HepG2 (cell line): ENCODE data around the gene ADSS1. TPM values are rescaled to one million over a fixed set of nuclear protein-coding genes. Genes with fewer than 3 reads are reported as not detected.

Experiments used
- HNRNPH1 ChIP-seq: fragments of 200-400 bp; formaldehyde crosslinking; optimal IDR thresholded peaks from 2 replicates; pipeline ENCODE3; 2017; ENCODE audit warnings: mild to moderate bottlenecking, low read depth, low read length
- ISX ChIP-seq: sonication (generic); formaldehyde crosslinking; conservative IDR thresholded peaks from 2 replicates; pipeline ENCODE4 v1.5.0; 2020; ENCODE audit warnings: missing genetic modification reagents
- TAF1 ChIP-seq: sonication (generic); formaldehyde crosslinking; IDR thresholded peaks from 2 replicates; pipeline ENCODE4 v1.4.0; 2020; ENCODE audit warnings: missing genetic modification reagents
- U2AF2 ChIP-seq: fragments of 200-400 bp; formaldehyde crosslinking; IDR thresholded peaks from 2 replicates; pipeline ENCODE4 v1.6.1; 2017; ENCODE audit warnings: low read depth, mild to moderate bottlenecking, low read length
- ZFP90 ChIP-seq: sonication (generic); formaldehyde crosslinking; IDR thresholded peaks from 2 replicates; pipeline ENCODE4 v1.8.0; 2022; ENCODE audit warnings: missing genetic modification reagents, mild to moderate bottlenecking, inconsistent platforms, borderline replicate concordance
- ZNF17 ChIP-seq: sonication (generic); formaldehyde crosslinking; IDR thresholded peaks from 2 replicates; pipeline ENCODE4 v1.5.0; 2020; ENCODE audit warnings: mild to moderate bottlenecking, missing genetic modification reagents
- ZNF432 ChIP-seq: sonication (generic); formaldehyde crosslinking; IDR thresholded peaks from 2 replicates; pipeline ENCODE4 v1.5.0; 2020; ENCODE audit warnings: missing genetic modification reagents, mild to moderate bottlenecking, borderline replicate concordance
- polyA plus RNA-seq, 8 experiments: library from polyadenylated mRNA; depleted of rRNA in 3 of 8; stranded (reverse) in 7 of 8; unstranded in 1 of 8; fragments of >200 nt; fragmentation: Illumina TruSeq in 4 of 8; extraction: Trizol in 4 of 8; gene quantifications; 2 replicates each; pipeline versions ENCODE4 v1.2.1 to v1.2.3, GENCODE V29; 2011 to 2016; ENCODE audit warnings: low read depth in 4 of 8, missing spikeins in 1 of 8, mixed read lengths in 1 of 8; ENCODE audit not compliant: insufficient read depth in 1 of 8
- total RNA-seq, 5 experiments: library from RNA; depleted of rRNA; stranded (reverse); fragments of >200 nt; fragmentation: Illumina TruSeq; extraction: Trizol; gene quantifications; 2 replicates each; pipeline ENCODE4 v1.2.3, GENCODE V29; 2016; ENCODE audit warnings: low read depth in 1 of 5
- TF ChIP-seq, protein P1 (sequence below): sonication (generic); formaldehyde crosslinking; IDR thresholded peaks from 2 replicates; pipeline ENCODE4 v1.4.0; 2020; ENCODE audit warnings: missing genetic modification reagents
- TF ChIP-seq, protein P2 (sequence below): sonication (generic); formaldehyde crosslinking; IDR thresholded peaks from 2 replicates; pipeline ENCODE4 v1.4.0; 2020; ENCODE audit warnings: mild to moderate bottlenecking, missing genetic modification reagents
- TF ChIP-seq, protein P3 (sequence below): sonication (generic); formaldehyde crosslinking; IDR thresholded peaks from 2 replicates; pipeline ENCODE4 v1.4.0; 2020; ENCODE audit warnings: missing genetic modification reagents
- TF ChIP-seq, protein P4 (sequence below): sonication (generic); formaldehyde crosslinking; IDR thresholded peaks from 2 replicates; pipeline ENCODE4 v1.4.0; 2020; ENCODE audit warnings: missing genetic modification reagents

The ADSS1 gene
- total and polyA plus RNA-seq, 2 of the 13 experiments (the other 11 are each of a cell fraction or from before 2014, with no cell fraction given): 1.0 to 36.7 TPM

DNA sequence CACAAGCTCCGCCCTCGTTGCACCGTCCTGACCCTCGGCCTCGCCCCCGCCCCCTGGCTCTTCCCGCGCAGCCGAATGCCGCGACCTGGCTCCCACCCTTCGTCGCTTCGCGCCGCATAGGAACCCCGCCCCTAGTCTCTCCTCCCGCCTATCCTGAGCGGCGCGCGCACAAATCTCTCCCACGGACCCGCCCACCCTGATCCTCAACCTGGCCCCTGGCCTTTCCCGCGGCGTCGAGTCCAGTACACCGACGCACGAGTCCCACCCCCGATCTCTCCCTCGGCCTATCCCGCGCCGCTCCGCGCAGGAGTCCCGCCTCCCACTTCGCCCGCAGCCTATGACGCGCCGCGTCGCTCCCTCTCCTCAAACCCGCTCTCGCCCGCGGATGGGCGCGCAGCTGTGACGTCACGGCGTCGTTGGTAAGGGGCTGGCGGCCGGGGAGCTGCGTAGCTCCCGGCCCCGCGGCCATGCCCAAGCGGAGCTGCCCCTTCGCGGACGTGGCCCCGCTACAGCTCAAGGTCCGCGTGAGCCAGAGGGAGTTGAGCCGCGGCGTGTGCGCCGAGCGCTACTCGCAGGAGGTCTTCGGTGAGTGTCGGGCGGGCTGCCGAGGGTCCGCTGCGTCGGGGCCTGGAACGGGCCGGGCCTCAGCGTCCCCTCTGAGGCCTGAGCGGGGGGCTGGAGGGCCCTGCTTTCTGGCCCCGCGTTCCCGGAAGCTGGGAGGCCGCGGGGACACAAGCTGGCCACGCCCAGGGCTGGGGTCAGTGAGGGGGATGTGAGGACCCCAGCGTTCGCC is 28.9 kb downstream of the ADSS1 start, which contains the start of gene SIVA1 (continued):
- TF ChIP-seq, protein P1, sequence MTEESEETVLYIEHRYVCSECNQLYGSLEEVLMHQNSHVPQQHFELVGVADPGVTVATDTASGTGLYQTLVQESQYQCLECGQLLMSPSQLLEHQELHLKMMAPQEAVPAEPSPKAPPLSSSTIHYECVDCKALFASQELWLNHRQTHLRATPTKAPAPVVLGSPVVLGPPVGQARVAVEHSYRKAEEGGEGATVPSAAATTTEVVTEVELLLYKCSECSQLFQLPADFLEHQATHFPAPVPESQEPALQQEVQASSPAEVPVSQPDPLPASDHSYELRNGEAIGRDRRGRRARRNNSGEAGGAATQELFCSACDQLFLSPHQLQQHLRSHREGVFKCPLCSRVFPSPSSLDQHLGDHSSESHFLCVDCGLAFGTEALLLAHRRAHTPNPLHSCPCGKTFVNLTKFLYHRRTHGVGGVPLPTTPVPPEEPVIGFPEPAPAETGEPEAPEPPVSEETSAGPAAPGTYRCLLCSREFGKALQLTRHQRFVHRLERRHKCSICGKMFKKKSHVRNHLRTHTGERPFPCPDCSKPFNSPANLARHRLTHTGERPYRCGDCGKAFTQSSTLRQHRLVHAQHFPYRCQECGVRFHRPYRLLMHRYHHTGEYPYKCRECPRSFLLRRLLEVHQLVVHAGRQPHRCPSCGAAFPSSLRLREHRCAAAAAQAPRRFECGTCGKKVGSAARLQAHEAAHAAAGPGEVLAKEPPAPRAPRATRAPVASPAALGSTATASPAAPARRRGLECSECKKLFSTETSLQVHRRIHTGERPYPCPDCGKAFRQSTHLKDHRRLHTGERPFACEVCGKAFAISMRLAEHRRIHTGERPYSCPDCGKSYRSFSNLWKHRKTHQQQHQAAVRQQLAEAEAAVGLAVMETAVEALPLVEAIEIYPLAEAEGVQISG (CRISPR knock-in tag): peak; percentile 72; the same call in 1 of the 2 replicates
- no peak for TF ChIP-seq ISX (CRISPR knock-in tag)
- TF ChIP-seq TAF1 (CRISPR knock-in tag): peak; percentile 83
- TF ChIP-seq, protein P2, sequence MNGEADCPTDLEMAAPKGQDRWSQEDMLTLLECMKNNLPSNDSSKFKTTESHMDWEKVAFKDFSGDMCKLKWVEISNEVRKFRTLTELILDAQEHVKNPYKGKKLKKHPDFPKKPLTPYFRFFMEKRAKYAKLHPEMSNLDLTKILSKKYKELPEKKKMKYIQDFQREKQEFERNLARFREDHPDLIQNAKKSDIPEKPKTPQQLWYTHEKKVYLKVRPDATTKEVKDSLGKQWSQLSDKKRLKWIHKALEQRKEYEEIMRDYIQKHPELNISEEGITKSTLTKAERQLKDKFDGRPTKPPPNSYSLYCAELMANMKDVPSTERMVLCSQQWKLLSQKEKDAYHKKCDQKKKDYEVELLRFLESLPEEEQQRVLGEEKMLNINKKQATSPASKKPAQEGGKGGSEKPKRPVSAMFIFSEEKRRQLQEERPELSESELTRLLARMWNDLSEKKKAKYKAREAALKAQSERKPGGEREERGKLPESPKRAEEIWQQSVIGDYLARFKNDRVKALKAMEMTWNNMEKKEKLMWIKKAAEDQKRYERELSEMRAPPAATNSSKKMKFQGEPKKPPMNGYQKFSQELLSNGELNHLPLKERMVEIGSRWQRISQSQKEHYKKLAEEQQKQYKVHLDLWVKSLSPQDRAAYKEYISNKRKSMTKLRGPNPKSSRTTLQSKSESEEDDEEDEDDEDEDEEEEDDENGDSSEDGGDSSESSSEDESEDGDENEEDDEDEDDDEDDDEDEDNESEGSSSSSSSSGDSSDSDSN (CRISPR knock-in tag): peak; percentile 76
- TF ChIP-seq, protein P3, sequence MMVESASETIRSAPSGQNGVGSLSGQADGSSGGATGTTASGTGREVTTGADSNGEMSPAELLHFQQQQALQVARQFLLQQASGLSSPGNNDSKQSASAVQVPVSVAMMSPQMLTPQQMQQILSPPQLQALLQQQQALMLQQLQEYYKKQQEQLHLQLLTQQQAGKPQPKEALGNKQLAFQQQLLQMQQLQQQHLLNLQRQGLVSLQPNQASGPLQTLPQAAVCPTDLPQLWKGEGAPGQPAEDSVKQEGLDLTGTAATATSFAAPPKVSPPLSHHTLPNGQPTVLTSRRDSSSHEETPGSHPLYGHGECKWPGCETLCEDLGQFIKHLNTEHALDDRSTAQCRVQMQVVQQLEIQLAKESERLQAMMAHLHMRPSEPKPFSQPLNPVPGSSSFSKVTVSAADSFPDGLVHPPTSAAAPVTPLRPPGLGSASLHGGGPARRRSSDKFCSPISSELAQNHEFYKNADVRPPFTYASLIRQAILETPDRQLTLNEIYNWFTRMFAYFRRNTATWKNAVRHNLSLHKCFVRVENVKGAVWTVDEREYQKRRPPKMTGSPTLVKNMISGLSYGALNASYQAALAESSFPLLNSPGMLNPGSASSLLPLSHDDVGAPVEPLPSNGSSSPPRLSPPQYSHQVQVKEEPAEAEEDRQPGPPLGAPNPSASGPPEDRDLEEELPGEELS (CRISPR knock-in tag): 0 out of 2 replicates have a peak, but pooled peaks have one; percentile 6
- no peak for TF ChIP-seq ZNF17 (CRISPR knock-in tag)
- peak; percentile 89; the same call in 1 of the 2 replicates for TF ChIP-seq ZNF432 (CRISPR knock-in tag)
- TF ChIP-seq, protein P4, sequence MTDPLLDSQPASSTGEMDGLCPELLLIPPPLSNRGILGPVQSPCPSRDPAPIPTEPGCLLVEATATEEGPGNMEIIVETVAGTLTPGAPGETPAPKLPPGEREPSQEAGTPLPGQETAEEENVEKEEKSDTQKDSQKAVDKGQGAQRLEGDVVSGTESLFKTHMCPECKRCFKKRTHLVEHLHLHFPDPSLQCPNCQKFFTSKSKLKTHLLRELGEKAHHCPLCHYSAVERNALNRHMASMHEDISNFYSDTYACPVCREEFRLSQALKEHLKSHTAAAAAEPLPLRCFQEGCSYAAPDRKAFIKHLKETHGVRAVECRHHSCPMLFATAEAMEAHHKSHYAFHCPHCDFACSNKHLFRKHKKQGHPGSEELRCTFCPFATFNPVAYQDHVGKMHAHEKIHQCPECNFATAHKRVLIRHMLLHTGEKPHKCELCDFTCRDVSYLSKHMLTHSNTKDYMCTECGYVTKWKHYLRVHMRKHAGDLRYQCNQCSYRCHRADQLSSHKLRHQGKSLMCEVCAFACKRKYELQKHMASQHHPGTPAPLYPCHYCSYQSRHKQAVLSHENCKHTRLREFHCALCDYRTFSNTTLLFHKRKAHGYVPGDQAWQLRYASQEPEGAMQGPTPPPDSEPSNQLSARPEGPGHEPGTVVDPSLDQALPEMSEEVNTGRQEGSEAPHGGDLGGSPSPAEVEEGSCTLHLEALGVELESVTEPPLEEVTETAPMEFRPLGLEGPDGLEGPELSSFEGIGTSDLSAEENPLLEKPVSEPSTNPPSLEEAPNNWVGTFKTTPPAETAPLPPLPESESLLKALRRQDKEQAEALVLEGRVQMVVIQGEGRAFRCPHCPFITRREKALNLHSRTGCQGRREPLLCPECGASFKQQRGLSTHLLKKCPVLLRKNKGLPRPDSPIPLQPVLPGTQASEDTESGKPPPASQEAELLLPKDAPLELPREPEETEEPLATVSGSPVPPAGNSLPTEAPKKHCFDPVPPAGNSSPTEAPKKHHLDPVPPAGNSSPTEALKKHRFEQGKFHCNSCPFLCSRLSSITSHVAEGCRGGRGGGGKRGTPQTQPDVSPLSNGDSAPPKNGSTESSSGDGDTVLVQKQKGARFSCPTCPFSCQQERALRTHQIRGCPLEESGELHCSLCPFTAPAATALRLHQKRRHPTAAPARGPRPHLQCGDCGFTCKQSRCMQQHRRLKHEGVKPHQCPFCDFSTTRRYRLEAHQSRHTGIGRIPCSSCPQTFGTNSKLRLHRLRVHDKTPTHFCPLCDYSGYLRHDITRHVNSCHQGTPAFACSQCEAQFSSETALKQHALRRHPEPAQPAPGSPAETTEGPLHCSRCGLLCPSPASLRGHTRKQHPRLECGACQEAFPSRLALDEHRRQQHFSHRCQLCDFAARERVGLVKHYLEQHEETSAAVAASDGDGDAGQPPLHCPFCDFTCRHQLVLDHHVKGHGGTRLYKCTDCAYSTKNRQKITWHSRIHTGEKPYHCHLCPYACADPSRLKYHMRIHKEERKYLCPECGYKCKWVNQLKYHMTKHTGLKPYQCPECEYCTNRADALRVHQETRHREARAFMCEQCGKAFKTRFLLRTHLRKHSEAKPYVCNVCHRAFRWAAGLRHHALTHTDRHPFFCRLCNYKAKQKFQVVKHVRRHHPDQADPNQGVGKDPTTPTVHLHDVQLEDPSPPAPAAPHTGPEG (CRISPR knock-in tag): 0 out of 2 replicates have a peak, but pooled peaks have one; percentile 8
- no peak for TF ChIP-seq U2AF2
- TF ChIP-seq ZFP90 (CRISPR knock-in tag): peak; percentile 27; the same call in 1 of the 2 replicates
- peak; percentile 87 for TF ChIP-seq HNRNPH1
